ENCODE results near the gene NDUFS7. TPM values are rescaled to one million over a fixed set of nuclear protein-coding genes. Genes with fewer than 3 reads are reported as not detected.
A peak's percentile ranks its signal among the peaks of the same experiment; 100 is the strongest.

NDUFS7 gene
- total and polyA plus RNA-seq, 9 of the 15 experiments (the other 6 are each of a cell fraction or from before 2014, with no cell fraction given) = 6.0 to 271 (median 60.6) TPM

DNA sequence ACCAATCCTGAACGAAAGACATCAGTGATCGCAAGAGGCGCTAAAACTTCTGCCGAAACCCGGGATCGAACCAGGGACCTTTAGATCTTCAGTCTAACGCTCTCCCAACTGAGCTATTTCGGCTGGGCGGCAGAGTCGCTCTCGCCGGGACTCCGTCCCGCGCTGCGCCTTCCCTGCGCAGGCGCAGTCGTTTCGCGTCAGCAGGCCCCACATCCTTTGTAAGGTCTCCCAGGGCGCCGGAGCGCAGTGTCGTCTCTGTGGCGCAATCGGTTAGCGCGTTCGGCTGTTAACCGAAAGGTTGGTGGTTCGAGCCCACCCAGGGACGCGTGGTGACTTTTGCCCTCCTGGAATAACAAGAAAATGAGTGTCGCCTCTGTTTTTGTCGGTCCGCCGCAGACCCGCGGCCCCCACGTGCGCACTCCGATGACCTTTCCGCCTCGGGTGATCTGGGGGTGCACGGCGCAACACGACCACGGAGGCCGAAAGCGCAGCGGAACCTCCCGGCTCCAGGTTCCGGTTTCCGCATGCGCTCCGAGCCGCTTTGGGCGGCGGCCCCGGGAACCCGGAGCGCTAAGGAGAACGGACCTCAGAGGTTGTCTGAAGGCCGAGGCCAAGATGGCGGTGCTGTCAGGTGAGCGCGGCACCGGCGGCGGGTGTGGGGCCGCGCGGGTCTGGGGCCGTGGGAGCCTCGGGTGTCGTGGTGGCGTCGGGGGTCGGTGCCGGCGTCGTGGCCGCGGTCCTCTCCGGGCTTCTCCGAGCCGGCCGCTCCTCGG lies at the start of gene NDUFS7 (continued):
- TF ChIP-seq FOXJ2 (tag; IDR thresholded peaks at IDR 0.05) = peak; percentile 91
- peak; percentile 47 for TF ChIP-seq HNRNPLL (IDR thresholded peaks at IDR 0.05; ENCODE audit: low read depth, low read length, poor library complexity, severe bottlenecking)
- peak; percentile 90 for TF ChIP-seq L3MBTL2 (IDR thresholded peaks at IDR 0.05)
- peak; percentile 93 for TF ChIP-seq CREM (IDR thresholded peaks at IDR 0.05; ENCODE audit: low read depth)
- peak; percentile 94 for TF ChIP-seq ZNF764 (CRISPR knock-in tag; IDR thresholded peaks at IDR 0.05; ENCODE audit: low read depth)
- TF ChIP-seq, protein P1, sequence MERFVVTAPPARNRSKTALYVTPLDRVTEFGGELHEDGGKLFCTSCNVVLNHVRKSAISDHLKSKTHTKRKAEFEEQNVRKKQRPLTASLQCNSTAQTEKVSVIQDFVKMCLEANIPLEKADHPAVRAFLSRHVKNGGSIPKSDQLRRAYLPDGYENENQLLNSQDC (CRISPR knock-in tag; IDR thresholded peaks at IDR 0.05) = peak; percentile 96
- peak; percentile 99 for TF ChIP-seq CEBPB (tag; IDR thresholded peaks at IDR 0.05)
- peak; percentile 94 to 97 for TF ChIP-seq MNT (conservative IDR thresholded peaks at IDR 0.05)
- TF ChIP-seq EWSR1 (IDR thresholded peaks at IDR 0.05; ENCODE audit: borderline replicate concordance, low read depth, partially characterized antibody) = no peak
- no peak for TF ChIP-seq NFXL1 (CRISPR knock-in tag; IDR thresholded peaks at IDR 0.05)
- peak; percentile 96 for TF ChIP-seq BCOR (IDR thresholded peaks at IDR 0.05)
- peak; percentile 99 for TF ChIP-seq CEBPG (CRISPR knock-in tag; IDR thresholded peaks at IDR 0.05)
- peak; percentile 98 for TF ChIP-seq CEBPG (tag; conservative IDR thresholded peaks at IDR 0.05 in 1 of 2, IDR thresholded peaks at IDR 0.05 in 1 of 2)
- TF ChIP-seq E2F1 (CRISPR knock-in tag; IDR thresholded peaks at IDR 0.05) = peak; percentile 90
- peak in 1 of 2 experiments; percentile 12; a peak in 1 of 4 replicates for TF ChIP-seq ETV6 (IDR thresholded peaks at IDR 0.05; ENCODE audit: borderline replicate concordance in 1 of 2, low read depth in 2 of 2, low read length in 1 of 2)
- peak; percentile 88; the same call in 1 of the 2 replicates for TF ChIP-seq ETV6 (CRISPR knock-in tag; IDR thresholded peaks at IDR 0.05; ENCODE audit: borderline replicate concordance)
- TF ChIP-seq, protein P2, sequence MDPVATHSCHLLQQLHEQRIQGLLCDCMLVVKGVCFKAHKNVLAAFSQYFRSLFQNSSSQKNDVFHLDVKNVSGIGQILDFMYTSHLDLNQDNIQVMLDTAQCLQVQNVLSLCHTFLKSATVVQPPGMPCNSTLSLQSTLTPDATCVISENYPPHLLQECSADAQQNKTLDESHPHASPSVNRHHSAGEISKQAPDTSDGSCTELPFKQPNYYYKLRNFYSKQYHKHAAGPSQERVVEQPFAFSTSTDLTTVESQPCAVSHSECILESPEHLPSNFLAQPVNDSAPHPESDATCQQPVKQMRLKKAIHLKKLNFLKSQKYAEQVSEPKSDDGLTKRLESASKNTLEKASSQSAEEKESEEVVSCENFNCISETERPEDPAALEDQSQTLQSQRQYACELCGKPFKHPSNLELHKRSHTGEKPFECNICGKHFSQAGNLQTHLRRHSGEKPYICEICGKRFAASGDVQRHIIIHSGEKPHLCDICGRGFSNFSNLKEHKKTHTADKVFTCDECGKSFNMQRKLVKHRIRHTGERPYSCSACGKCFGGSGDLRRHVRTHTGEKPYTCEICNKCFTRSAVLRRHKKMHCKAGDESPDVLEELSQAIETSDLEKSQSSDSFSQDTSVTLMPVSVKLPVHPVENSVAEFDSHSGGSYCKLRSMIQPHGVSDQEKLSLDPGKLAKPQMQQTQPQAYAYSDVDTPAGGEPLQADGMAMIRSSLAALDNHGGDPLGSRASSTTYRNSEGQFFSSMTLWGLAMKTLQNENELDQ (CRISPR knock-in tag; IDR thresholded peaks at IDR 0.05; ENCODE audit: borderline replicate concordance) = peak; percentile 76; the same call in 1 of the 2 replicates
- TF ChIP-seq BRCA1 (IDR thresholded peaks at IDR 0.05) = no peak
- TF ChIP-seq BRCA1 (CRISPR knock-in tag; IDR thresholded peaks at IDR 0.05) = 0 out of 2 replicates have a peak, but pooled peaks have one; percentile 19
- TF ChIP-seq HDAC1 (IDR thresholded peaks at IDR 0.05) = peak; percentile 93 to 100
